GM18505 (cell line): ENCODE results near the gene ARF4.
"Not testable (repeated sequence)": the region's sequence is repeated elsewhere in the genome, so short reads cannot be mapped to it uniquely, and the experiment has no call there.

Experiments used
- ATAC-seq: cut with Tn5 transposase; IDR thresholded peaks from one replicate; pipeline ENCODE4 v1.9.1; 2021; ENCODE audit not compliant: unreplicated experiment
- POLR2A ChIP-seq: IDR thresholded peaks from 4 replicates; pipeline ENCODE4 v1.6.1; 2011; ENCODE audit warnings: borderline replicate concordance; ENCODE audit not compliant: insufficient read depth, insufficient read length; ENCODE audit errors: extremely low read depth

Gene ARF4

DNA sequence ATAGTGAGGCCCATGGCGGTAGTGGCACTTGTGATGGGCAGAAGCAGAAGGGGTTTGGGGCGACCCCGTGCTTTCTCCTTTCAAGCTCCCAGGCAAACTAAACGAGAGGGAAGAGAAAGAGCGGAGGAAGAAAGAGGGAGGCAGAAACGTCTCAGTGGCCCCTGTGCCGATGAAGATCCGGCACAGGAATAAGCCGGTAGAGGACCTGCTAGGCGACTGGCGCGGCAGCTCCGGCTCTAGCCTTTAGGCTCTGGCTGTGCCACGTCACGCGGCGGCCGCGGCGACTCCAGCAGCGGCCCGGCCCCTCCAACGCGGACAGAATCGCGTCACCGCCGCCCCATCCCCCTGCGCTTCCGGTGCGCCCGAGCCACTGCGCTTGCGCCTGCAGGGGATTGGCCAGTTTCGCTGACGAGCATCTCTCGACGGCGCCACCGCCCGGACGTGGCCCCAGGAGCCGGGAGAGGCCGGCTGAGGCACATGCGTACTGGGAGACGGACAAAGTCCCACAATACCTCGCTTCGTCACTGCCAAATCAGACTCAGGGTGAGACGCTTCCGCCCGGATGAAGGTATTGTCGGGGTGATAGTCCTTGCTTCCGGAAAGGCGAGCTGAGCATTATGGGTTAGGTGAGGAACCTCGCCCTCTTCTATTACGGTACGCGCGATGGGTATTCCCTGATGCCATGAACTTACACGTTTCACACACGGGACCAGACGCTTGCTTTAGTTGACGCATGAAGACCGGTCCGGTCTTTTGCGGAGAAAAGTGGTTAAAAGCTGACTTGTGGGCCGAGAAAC is at the start of gene ARF4:
ARF4 (minus strand) TSS at position 218 of the 797 bp plus-strand sequence; CDS start at position 14, 204 bp downstream.
- TF ChIP-seq POLR2A = peak; percentile 98
- peak; percentile 91 for ATAC-seq

DNA sequence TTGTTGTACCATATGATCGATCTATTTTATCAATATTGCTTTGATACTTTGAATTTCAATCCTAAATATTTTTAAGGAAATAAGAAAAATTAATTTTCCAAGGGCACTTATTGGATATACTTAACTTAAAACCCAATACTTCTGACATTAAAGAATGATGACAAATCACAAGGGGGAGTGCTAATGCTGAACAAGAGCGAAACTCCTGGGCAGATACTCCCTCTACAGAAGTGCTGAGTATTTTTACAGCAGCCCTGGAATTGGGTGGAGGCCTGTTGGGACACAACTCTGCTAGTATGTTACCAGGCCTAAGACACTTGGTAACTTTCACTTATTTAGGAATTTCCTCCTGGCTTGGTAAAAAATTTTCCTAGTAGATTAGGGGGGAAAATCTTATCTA is 49.6 kb upstream of the ARF4 start:
- no peak for ATAC-seq
- TF ChIP-seq POLR2A = no peak

DNA sequence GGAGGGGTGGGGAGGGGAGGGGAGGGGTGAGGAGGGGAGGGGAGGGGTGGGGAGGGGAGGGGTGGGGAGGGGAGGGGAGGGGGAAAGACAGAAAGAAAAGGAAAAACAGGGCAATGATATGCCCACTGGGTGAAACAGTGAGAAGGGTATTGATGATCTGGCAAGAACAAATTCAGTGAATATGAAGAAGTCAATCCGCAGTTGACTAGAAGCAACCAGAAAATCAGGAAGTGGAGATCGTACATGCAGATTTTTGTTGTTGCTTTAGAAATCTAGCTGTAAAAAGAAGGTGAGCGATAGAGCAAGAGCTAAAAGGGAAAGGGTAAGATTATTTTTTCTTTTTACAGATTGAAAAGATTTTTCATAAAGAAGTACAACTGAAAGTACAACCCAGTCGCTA is 47.6 kb upstream of the ARF4 start:
- TF ChIP-seq POLR2A = no peak
- no peak for ATAC-seq

DNA sequence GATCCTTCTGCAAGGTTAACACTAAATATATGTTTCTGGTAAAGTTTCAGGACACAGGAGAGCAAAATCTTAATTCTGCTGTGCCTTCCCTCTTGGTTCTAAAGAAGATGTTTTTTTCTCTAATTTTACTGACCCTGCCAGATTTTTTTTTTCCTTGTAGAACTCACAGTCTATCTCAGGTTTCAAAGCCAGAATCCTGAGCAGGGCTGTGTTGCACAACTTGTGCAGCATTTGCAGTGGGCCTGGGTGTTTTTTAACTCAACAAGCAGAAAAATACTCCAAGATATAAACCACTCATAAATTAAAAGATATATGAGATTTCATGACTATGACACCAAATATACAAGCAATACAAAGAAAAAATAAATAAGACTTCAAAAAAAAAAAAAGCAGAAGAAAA is 40.2 kb upstream of the ARF4 start:
- TF ChIP-seq POLR2A = no peak
- no peak for ATAC-seq

DNA sequence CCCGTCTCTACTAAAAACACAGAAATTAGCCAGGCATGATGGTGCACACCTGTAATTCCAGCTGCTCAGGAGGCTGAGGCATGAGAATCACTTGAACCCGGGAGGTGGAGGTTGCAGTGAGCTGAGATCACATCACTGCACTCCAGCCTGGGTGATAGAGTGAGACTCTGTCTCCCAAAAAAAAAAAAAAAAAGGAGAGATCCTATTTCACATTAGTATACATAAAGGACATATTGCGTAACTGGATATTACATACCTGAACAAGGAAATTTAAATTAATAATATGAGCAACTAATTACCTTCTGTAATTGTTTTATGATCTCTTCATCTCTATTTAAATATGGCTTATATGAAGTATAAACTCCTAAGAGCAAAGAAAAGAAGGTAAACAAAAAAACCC is 37.1 kb upstream of the ARF4 start:
- ATAC-seq = not testable (repeated sequence)

DNA sequence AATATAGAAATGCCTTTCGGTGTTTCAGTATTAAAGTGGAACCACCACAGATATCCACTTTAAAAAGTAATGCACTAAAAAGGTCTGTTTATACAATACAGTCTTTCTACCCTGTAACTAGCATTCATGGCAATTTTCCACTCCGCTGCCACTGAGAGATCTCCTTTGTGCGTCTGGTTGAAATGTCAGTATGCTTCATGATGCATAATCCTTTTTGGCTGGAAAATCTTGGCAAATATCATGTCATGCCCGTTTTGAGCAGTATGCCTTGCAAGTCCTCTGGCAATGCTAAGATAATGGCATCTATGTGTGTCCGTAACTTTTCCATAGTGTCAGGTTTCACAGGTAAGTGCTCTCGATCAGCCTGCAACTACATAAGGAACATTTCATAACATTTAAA is 30.8 kb upstream of the ARF4 start:
- no peak for TF ChIP-seq POLR2A
- no peak for ATAC-seq

DNA sequence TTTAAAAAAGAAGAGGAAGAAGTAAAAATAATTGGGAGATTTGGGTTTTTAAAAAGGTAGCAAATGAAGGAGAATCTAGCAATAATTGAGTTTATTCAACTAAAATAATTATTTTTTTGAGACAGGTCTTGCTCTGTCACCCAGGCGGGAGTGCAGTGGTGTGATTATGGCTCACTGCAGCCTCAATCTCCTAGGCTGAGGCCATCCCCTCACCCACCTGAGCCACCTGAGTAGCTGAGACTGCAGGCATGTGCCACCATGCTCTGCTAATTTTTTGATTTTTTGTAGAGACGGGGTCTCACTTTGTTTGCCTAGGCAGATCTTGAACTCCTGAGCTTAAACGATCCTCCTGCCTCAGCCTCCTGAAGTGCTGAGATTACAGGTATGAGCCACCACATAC is 27.7 kb upstream of the ARF4 start:
- TF ChIP-seq POLR2A = no peak
- no peak for ATAC-seq

DNA sequence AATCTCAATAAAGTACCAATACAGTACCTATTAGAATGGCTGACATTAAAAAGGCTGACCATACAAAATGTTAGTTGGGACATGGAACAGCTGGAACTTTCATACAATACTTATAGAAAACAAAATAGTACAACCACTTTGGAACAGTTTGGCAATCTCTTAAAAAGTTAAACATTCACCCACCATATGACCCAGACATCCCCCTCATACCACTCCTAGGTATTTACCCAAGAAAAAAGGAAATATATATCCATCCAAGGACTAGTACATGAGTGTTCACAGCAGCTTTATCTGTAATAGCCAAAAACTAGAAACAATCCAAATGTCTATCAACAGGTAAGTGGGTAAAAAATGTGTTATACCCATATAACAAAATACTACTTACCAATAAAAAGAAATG is 25.2 kb upstream of the ARF4 start:
- no peak for TF ChIP-seq POLR2A
- no peak for ATAC-seq

DNA sequence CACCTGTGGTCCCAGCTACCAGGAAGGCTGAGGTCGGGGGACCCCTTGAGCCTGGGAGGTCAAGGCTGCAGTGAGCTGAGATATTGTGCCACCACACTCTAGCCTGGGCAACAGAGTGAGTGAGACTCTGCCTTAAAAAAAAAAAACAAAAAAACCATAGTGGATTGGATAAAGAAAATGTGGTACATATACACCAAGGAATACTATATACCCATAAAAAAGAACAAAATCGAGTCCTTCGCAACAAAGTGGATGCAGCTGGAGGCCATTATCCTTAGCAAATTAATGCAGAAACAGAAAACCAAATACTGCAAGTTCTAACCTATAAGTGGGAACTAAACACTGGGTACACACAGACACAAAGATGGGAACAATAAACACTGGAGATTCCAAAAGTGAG is 20.6 kb upstream of the ARF4 start:
- no peak for ATAC-seq
- no peak for TF ChIP-seq POLR2A

DNA sequence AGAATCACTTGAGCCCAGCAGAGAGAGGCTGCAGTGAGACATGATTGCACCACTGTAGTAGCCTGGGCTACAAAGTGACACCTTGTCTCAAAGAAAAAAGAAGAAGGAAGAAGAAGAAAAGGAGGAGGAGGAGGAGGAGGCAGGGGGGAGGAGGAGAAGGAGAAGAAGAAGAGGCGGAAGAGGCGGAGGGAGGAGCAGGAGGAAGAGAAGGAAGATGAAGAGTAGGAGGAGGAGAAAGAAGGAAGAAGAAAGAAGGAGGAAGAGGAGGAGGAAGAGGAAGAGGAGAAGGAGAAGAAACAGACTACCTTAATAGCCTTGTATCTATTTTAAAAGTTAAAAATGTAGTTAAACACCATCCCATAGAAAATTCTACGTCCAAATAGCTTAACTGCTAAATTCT is 19.1 kb upstream of the ARF4 start:
- no peak for ATAC-seq
- no peak for TF ChIP-seq POLR2A

DNA sequence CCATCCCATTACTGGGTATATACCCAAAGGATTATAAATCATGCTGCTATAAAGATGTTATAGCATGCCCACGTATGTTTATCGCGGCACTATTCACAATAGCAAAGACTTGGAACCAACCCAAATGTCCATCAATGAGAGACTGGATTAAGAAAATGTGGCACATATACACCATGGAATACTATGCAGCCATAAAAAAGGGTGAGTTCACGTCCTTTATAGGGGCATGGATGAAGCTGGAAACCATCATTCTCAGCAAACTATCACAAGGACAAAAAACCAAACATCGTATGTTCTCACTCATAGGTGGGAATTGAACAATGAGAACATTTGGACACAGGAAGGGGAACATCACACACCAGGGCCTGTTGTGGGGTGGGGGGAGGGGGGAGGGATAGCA is 14.7 kb upstream of the ARF4 start:
- ATAC-seq = not testable (repeated sequence)

DNA sequence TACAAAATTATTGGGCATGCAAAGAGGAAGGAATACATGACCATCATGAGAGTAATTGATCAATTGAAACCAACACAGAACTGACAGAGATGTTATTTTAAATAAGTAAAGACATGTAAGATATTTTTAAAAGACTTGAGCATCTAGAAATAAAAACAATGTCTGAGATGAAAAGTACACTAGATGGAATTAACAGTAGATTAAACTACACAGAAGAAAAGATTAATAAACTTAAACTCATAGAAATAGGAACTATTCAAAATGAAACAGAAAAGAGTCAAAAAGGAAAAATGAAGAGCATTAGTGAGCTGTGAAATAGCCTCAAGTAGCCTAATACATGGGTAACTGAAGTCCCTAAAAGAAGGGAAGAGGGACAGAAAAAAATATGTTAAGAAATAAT is 8.5 kb upstream of the ARF4 start:
- ATAC-seq = no peak
- no peak for TF ChIP-seq POLR2A

DNA sequence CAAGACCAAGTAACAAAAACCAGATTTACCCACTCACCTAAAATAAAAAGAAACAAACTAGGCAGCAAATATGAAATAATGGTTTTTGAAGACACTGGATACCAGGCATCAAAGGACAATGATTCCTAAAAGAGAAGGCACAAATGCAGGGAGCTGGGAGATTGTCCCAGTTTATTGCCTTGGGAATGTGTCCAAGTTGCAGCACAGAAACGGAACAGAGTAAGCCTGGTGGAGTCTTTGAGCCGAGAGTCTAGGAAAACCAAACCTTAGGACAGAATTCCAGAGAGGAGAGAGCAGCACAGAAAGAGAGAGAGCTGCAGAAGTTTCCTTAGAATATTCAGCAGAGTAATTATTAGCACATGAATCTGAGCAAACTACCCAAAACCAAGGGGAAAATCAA is 7.8 kb upstream of the ARF4 start:
- no peak for TF ChIP-seq POLR2A
- ATAC-seq = no peak

DNA sequence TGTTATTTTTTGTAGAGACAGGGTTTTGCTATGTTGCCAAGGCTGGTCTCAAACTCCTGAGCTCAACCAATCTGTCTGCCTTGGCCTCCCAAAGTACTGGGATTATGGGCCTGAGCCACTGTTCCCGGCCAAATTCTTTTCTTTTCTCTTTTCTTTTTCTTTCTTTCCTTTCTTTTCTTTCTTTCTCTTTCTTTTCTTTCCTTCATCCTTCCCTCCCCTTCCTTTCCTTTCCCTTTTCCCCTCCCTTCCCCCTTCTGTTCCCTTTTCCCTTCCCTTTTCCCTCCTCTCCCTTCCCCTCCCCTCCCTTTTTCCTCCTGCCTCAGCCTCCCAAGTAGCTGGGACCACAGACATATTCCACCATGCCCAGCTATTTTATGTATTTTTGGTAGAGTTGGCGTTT is 3.1 kb upstream of the ARF4 start:
- TF ChIP-seq POLR2A = no peak
- no peak for ATAC-seq

DNA sequence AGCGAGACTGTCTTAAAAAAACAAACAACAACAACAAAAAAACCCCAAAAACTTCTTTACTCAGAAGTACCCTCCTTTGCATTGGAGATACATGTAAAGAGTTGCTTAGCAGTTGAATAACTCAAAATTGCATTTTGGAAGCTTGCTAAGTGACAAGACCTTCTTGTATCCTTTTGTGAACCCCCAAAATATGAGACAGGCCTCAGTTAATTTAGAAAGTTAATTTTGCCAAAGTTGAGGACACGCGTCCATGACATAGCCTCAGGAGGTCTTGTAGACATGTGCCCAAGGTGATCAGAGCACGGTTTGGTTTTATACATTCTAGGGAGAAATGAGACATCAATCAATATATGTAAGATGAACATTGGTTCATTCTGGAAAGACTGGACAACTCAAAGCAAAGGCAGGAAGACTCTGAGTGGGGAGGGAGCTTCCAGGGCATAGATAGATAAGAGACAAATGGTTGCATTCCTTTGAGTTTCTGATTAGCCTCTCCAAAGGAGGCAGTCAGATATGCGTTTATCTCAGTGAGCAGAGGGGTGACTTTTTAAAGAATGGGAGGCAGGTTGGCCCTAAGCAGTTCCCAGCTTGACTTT is 1.7 kb upstream of the ARF4 start:
- TF ChIP-seq POLR2A = no peak
- no peak for ATAC-seq
